Esophagus squamous epithelium (tissue), 4 donors: ENCODE measurements around the gene DDX17.

Experiments
- POLR2A ChIP-seq, 4 donors: fragments of 450-650 bp; IDR thresholded peaks; one replicate each; pipeline ENCODE4 v1.6.1; 2017; ENCODE audit warnings: antibody characterized with exemption in 4 of 4, mild to moderate bottlenecking in 4 of 4, moderate library complexity in 3 of 4
- TF ChIP-seq, protein P1 (sequence below), 6 experiments: fragments of 450-650 bp in 4 of 6; fragments of 200-600 bp in 2 of 6; sonication (generic) in 2 of 6; IDR thresholded peaks; one replicate each; pipeline ENCODE4 v1.5.1; 2016 to 2019; ENCODE audit warnings: antibody characterized with exemption in 6 of 6, mild to moderate bottlenecking in 4 of 6, moderate library complexity in 4 of 6

DNA sequence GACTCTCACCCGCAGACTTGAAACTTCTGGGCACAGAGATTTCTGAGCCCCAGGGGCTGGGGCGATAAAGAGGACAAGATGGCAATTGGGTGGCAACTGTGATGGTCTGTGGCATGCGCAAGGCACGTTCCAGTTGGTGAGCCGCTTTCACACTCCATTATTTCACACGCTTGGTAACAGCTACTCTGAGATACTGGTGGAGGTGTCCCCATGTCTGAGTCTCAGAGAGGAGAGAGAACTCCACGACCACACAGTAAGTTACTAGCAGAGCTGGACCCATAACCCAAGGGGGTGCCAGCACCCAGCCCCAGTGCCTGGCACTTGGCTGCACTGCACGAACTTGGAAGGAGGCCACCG, 45.1 kb downstream of the DDX17 start:
- TF ChIP-seq, protein P1, sequence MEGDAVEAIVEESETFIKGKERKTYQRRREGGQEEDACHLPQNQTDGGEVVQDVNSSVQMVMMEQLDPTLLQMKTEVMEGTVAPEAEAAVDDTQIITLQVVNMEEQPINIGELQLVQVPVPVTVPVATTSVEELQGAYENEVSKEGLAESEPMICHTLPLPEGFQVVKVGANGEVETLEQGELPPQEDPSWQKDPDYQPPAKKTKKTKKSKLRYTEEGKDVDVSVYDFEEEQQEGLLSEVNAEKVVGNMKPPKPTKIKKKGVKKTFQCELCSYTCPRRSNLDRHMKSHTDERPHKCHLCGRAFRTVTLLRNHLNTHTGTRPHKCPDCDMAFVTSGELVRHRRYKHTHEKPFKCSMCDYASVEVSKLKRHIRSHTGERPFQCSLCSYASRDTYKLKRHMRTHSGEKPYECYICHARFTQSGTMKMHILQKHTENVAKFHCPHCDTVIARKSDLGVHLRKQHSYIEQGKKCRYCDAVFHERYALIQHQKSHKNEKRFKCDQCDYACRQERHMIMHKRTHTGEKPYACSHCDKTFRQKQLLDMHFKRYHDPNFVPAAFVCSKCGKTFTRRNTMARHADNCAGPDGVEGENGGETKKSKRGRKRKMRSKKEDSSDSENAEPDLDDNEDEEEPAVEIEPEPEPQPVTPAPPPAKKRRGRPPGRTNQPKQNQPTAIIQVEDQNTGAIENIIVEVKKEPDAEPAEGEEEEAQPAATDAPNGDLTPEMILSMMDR (IDR thresholded peaks at IDR 0.05) = no peak
- TF ChIP-seq POLR2A (IDR thresholded peaks at IDR 0.05) = no peak
